H9 (cell line): Measurements from ENCODE around the gene LRRC53. TPM values are rescaled to one million over a fixed set of nuclear protein-coding genes. Genes with fewer than 3 reads are reported as not detected.

Source experiments
- DNase-seq: peaks from one replicate; pipeline ENCODE4 v3.0.0-alpha.2; 2017
- H2AFZ ChIP-seq: one replicate; pipeline ENCODE4 v1.6.1; 2013; ENCODE audit warnings: mild to moderate bottlenecking, low read length, control low read depth, moderate library complexity
- H2AK5ac ChIP-seq: 2 replicates; pipeline ENCODE4 v1.6.1; 2013; ENCODE audit warnings: low read length, control low read depth, mixed read lengths; ENCODE audit not compliant: insufficient read length
- H2BK120ac ChIP-seq: one replicate; pipeline ENCODE4 v1.6.1; 2013; ENCODE audit warnings: low read depth, mild to moderate bottlenecking, low read length, control low read depth, inconsistent platforms; ENCODE audit not compliant: poor library complexity, severe bottlenecking
- H2BK12ac ChIP-seq: 2 replicates; pipeline ENCODE4 v1.6.1; 2013; ENCODE audit warnings: low read length, control low read depth, mixed read lengths, low read depth; ENCODE audit not compliant: insufficient read length
- H2BK15ac ChIP-seq: 2 replicates; pipeline ENCODE4 v1.6.1; 2013; ENCODE audit warnings: low read depth, low read length, control low read depth
- H2BK20ac ChIP-seq: one replicate; pipeline ENCODE4 v1.6.1; 2013; ENCODE audit warnings: low read depth, mild to moderate bottlenecking, low read length, control low read depth, inconsistent platforms; ENCODE audit not compliant: poor library complexity, severe bottlenecking
- H2BK5ac ChIP-seq: 2 replicates; pipeline ENCODE4 v1.6.1; 2013; ENCODE audit warnings: low read length, control low read depth, mixed read lengths; ENCODE audit not compliant: insufficient read length
- H3K14ac ChIP-seq: 2 replicates; pipeline ENCODE4 v1.6.1; 2013; ENCODE audit warnings: low read length, control low read depth; ENCODE audit not compliant: insufficient read depth
- H3K18ac ChIP-seq: 2 replicates; pipeline ENCODE4 v1.6.1; 2013; ENCODE audit warnings: low read depth, mild to moderate bottlenecking, mixed read lengths, low read length, control low read depth; ENCODE audit not compliant: insufficient read length
- H3K23ac ChIP-seq: 2 replicates; pipeline ENCODE4 v1.6.1; 2013; ENCODE audit warnings: low read length, control low read depth, mixed read lengths, low read depth; ENCODE audit not compliant: insufficient read length
- H3K23me2 ChIP-seq: 2 replicates; pipeline ENCODE4 v1.6.1; 2013; ENCODE audit warnings: low read depth, mild to moderate bottlenecking, mixed read lengths, low read length, control low read depth; ENCODE audit not compliant: insufficient read length, poor library complexity, severe bottlenecking
- H3K27ac ChIP-seq: 2 replicates; pipeline ENCODE4 v1.5.1; 2013; ENCODE audit warnings: low read length, control low read depth, mixed read lengths, low read depth; ENCODE audit not compliant: insufficient read length
- H3K27me3 ChIP-seq: 2 replicates; pipeline ENCODE4 v1.6.1; 2013; ENCODE audit warnings: low read length, control low read depth, inconsistent platforms; ENCODE audit not compliant: insufficient read depth
- H3K4ac ChIP-seq: 2 replicates; pipeline ENCODE4 v1.6.1; 2013; ENCODE audit warnings: low read depth, mild to moderate bottlenecking, control low read depth, inconsistent platforms, low read length, moderate library complexity
- H3K4me1 ChIP-seq: 2 replicates; pipeline ENCODE4 v1.6.1; 2013; ENCODE audit warnings: low read length, control low read depth, inconsistent platforms; ENCODE audit not compliant: insufficient read depth
- H3K4me2 ChIP-seq: 2 replicates; pipeline ENCODE4 v1.6.1; 2013; ENCODE audit warnings: low read length, control low read depth, mixed read lengths; ENCODE audit not compliant: insufficient read length, insufficient read depth
- H3K56ac ChIP-seq: 2 replicates; pipeline ENCODE4 v1.6.1; 2013; ENCODE audit warnings: low read depth, mild to moderate bottlenecking, mixed read lengths, low read length, control low read depth; ENCODE audit not compliant: insufficient read length
- H3K79me1 ChIP-seq: 2 replicates; pipeline ENCODE4 v1.6.1; 2013; ENCODE audit warnings: low read depth, mild to moderate bottlenecking, moderate library complexity, low read length, control low read depth, inconsistent platforms; ENCODE audit not compliant: insufficient read depth, poor library complexity, severe bottlenecking
- H3K79me2 ChIP-seq: 2 replicates; pipeline ENCODE4 v1.6.1; 2013; ENCODE audit warnings: low read length, control low read depth, inconsistent platforms; ENCODE audit not compliant: insufficient read depth
- H3K9ac ChIP-seq: 2 replicates; pipeline ENCODE4 v1.6.1; 2013; ENCODE audit warnings: low read length, control low read depth, mixed read lengths; ENCODE audit not compliant: insufficient read length; ENCODE audit errors: extremely low read depth
- H3K9me3 ChIP-seq: one replicate; pipeline ENCODE4 v1.6.1; 2013; ENCODE audit warnings: low read depth, low read length, inconsistent platforms; ENCODE audit not compliant: control insufficient read depth
- H3T11ph ChIP-seq: one replicate; pipeline ENCODE4 v1.6.1; 2013; ENCODE audit warnings: mild to moderate bottlenecking, low read length, control low read depth, inconsistent platforms
- H4K20me1 ChIP-seq: one replicate; pipeline ENCODE4 v1.6.1; 2013; ENCODE audit not compliant: control insufficient read depth, insufficient read length, insufficient read depth
- H4K5ac ChIP-seq: 2 replicates; pipeline ENCODE4 v1.6.1; 2013; ENCODE audit warnings: low read depth, mild to moderate bottlenecking, mixed read lengths, low read length, control low read depth; ENCODE audit not compliant: insufficient read length
- H4K8ac ChIP-seq: replicated peaks from 2 replicates; pipeline ENCODE4 v1.6.1; 2013; ENCODE audit warnings: low read length, control low read depth, mixed read lengths, low read depth; ENCODE audit not compliant: insufficient read length
- H4K91ac ChIP-seq: 2 replicates; pipeline ENCODE4 v1.6.1; 2013; ENCODE audit warnings: low read depth, mild to moderate bottlenecking, moderate library complexity, mixed read lengths, low read length, control low read depth; ENCODE audit not compliant: insufficient read length
- H3K27ac Mint-ChIP-seq, 3 experiments: 2 replicates in 2 of 3; 3 replicates in 1 of 3; pipeline ENCODE4 v1.8.0; 2020 to 2021; ENCODE audit warnings: mixed read lengths in 3 of 3, mild to moderate bottlenecking in 1 of 3, moderate library complexity in 1 of 3
- H3K27me3 Mint-ChIP-seq: 2 replicates; pipeline ENCODE4 v1.8.0; 2021; ENCODE audit warnings: low read depth, mild to moderate bottlenecking, moderate library complexity, mixed read lengths
- H3K36me3 Mint-ChIP-seq, 3 experiments: 2 replicates in 2 of 3; 3 replicates in 1 of 3; pipeline ENCODE4 v1.8.0; 2020 to 2021; ENCODE audit warnings: low read depth in 3 of 3, mixed read lengths in 3 of 3; ENCODE audit not compliant: insufficient read depth in 1 of 3
- H3K4me1 Mint-ChIP-seq, 2 experiments: 2 replicates each; pipeline ENCODE4 v1.8.0; 2020; ENCODE audit warnings: mixed read lengths in 2 of 2
- H3K4me3 Mint-ChIP-seq, 2 experiments: 2 replicates in 1 of 2; 3 replicates in 1 of 2; pipeline ENCODE4 v1.8.0; 2020 to 2021; ENCODE audit warnings: mild to moderate bottlenecking in 2 of 2, mixed read lengths in 2 of 2, moderate library complexity in 1 of 2
- H3K9me3 Mint-ChIP-seq, 2 experiments: 2 replicates in 1 of 2; 3 replicates in 1 of 2; pipeline ENCODE4 v1.8.0; 2020; ENCODE audit warnings: mild to moderate bottlenecking in 2 of 2, mixed read lengths in 2 of 2, moderate library complexity in 1 of 2
- WGBS: extraction: QIAGEN DNeasy Blood & Tissue Kit; methylation state at CpG from one replicate; pipeline ENCODE4 v1.1.7; 2013; ENCODE audit warnings: missing lambda C conversion rate, low lambda C conversion rate, mixed read lengths; ENCODE audit not compliant: insufficient read length; ENCODE audit errors: extremely low coverage; 5-methylcytosine and 5-hydroxymethylcytosine counted together
- total RNA-seq: library from RNA; stranded (reverse); gene quantifications from 2 replicates; pipeline ENCODE4 v1.2.1, GENCODE V29; 2021
- TF ChIP-seq, protein P1 (sequence below): fragments of 200-600 bp; sonication (generic); conservative IDR thresholded peaks from 3 replicates; pipeline ENCODE4 v1.8.0; 2021; ENCODE audit warnings: antibody characterized with exemption, mild to moderate bottlenecking

LRRC53 gene
- total RNA-seq, 1 experiment from 2014 or later, result not detected

DNA sequence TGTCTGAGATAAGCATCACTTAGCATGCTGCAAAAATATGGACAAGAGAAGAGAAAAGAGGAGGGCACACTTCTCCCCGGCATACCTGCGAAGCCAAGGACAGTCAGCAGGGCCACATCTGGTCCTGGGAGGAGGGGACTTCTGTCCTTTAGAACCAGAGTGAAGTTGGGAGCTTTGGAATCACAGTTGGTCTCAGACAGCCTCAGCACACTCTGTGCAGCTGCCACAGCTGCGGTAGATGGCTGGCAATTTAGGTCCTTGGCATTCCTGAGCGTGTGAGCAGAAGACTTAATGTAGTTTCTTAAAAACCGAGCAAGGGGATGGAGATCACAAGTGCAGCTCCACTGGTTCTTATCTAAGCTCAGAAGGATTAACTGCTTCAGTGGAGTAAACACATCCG is 32.3 kb downstream of the LRRC53 start:
- H3K27me3 ChIP-seq, result no peaks in the 10 kb centered on the region
- H3K23ac ChIP-seq, result no peak overlapping the region
- no peaks in the 10 kb centered on the region for H3K23me2 ChIP-seq
- H3K4me3 Mint-ChIP-seq, result no peak overlapping the region
- no peak overlapping the region for H2AK5ac ChIP-seq
- no peak overlapping the region for H3K14ac ChIP-seq
- no peak overlapping the region for H4K91ac ChIP-seq
- H3K27ac ChIP-seq, result no peak overlapping the region
- H3K79me1 ChIP-seq, result no peaks in the 10 kb centered on the region
- H3K4ac ChIP-seq, result no peak overlapping the region
- H3K9me3 ChIP-seq, result no peaks in the 10 kb centered on the region
- H3K4me1 Mint-ChIP-seq, result peaks cover 26 to 27% of the 10 kb centered on the region in 2 experiments
- no peaks in the 10 kb centered on the region; the same call in 1 of the 2 replicates for H3K27me3 Mint-ChIP-seq
- H4K20me1 ChIP-seq, result no peaks in the 10 kb centered on the region
- H4K8ac ChIP-seq, result no peak overlapping the region
- WGBS, result no CpG with 5 or more reads among the region's 6 CpGs
- TF ChIP-seq, protein P1, sequence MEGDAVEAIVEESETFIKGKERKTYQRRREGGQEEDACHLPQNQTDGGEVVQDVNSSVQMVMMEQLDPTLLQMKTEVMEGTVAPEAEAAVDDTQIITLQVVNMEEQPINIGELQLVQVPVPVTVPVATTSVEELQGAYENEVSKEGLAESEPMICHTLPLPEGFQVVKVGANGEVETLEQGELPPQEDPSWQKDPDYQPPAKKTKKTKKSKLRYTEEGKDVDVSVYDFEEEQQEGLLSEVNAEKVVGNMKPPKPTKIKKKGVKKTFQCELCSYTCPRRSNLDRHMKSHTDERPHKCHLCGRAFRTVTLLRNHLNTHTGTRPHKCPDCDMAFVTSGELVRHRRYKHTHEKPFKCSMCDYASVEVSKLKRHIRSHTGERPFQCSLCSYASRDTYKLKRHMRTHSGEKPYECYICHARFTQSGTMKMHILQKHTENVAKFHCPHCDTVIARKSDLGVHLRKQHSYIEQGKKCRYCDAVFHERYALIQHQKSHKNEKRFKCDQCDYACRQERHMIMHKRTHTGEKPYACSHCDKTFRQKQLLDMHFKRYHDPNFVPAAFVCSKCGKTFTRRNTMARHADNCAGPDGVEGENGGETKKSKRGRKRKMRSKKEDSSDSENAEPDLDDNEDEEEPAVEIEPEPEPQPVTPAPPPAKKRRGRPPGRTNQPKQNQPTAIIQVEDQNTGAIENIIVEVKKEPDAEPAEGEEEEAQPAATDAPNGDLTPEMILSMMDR, result no peak
- no peak overlapping the region for H3T11ph ChIP-seq
- H2BK5ac ChIP-seq, result no peak overlapping the region
- no peak overlapping the region for H3K4me2 ChIP-seq
- no peak overlapping the region for H3K56ac ChIP-seq
- H3K9me3 Mint-ChIP-seq, result peaks cover 0 to 3% of the 10 kb centered on the region in 2 experiments; a peak in 2 of 5 replicates
- no peaks in the 10 kb centered on the region for H3K4me1 ChIP-seq
- H2BK15ac ChIP-seq, result no peak overlapping the region
- no peak overlapping the region for H4K5ac ChIP-seq
- H2BK12ac ChIP-seq, result no peak overlapping the region
- no peak overlapping the region for H2AFZ ChIP-seq
- no peak for DNase-seq
- H3K36me3 Mint-ChIP-seq, result no peaks in the 10 kb centered on the region
- H3K9ac ChIP-seq, result no peak overlapping the region
- no peak overlapping the region for H2BK20ac ChIP-seq
- H3K18ac ChIP-seq, result no peak overlapping the region
- H2BK120ac ChIP-seq, result no peak overlapping the region
- H3K79me2 ChIP-seq, result no peaks in the 10 kb centered on the region
- H3K27ac Mint-ChIP-seq, result peak overlapping the region in 1 of 3 experiments; percentile 11; a peak in 1 of 7 replicates
